GM19467 (cell line): Measurements from ENCODE around the gene CXADR.
"Not testable (repeated sequence)": the region's sequence is repeated elsewhere in the genome, so short reads cannot be mapped to it uniquely, and the experiment has no call there.

Experiments used
- ATAC-seq: cut with Tn5 transposase; IDR thresholded peaks from one replicate; pipeline ENCODE4 v1.9.1; 2021; ENCODE audit warnings: mild to moderate bottlenecking, moderate library complexity; ENCODE audit not compliant: unreplicated experiment

Gene CXADR

DNA sequence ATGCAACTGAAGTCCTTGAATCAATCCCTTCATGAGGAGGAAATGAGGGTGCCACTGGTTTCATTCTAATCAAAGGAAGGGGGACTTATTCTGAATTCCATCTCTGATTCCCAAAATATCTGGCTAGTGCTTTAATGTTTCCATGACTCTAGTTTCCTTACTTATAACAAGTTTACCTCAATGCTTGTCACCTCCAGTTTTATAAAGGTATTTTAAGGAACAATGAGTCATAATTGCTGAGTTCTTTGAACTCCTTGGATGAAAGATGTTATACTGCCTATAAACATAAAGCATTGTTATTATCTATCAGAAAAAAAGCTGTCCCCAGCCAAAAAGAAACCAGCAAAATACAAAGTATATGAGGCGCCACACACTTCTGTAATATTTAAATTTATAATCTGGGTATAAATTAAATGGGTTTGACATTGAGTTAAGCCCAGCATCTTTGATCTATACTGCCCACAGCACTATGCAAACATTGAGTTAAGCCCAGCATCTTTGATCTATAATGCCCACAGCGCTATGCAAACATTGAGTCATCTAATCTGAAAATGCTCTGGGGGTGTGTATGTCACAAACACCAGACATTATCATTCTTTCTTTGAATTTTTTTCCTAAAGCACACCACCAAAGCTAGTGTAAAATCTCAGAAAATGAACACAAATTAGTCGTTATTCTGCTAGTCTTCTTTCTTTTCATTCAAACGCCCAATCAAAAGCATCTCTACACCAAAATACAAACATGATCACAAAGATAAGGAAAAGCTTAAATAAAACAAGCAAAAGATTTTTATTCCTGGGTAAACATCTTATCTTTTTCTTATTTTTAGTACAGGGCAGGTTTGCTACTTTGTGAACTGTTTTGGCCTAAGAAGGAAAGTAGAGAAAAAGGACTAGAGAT, 11.5 kb upstream of the CXADR start:
- ATAC-seq: no peak

DNA sequence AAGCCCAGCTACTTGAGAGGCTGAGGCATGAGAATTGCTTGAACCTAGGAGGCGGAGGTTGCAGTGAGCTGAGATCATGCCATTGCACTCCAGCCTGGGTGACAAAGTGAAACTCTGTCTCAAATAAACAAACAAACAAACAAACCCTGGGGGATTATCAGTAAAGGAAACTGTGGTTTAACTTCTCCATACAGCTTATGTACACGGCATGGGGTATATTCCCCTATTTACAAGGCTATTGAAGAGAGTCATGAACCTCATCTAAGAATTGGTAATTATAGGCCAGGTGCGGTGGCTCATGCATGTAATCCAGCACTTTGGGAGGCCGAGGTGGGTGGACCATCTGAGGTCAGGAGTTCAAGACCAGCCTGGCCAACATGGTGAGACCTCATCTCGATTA, 9.9 kb upstream of the CXADR start:
- not testable (repeated sequence) for ATAC-seq

DNA sequence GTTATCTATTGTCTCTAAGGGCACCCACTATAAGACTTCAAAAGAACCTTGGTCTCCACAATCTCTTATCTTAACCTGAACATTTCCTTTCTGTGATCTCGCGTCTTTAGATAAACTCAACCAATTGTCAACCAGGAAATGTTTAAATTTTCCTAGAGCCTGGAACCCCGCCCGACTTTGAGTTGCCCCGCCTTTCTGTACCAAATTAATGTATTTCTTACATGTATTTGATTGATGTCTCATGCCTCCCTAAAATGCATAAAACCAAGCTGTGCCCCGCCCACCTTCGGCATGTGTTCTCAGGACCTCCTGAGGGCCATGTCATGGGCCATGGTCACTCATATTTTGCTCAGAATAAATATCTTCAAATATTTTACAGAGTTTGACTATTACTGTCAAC, 5.9 kb upstream of the CXADR start:
- no peak for ATAC-seq

DNA sequence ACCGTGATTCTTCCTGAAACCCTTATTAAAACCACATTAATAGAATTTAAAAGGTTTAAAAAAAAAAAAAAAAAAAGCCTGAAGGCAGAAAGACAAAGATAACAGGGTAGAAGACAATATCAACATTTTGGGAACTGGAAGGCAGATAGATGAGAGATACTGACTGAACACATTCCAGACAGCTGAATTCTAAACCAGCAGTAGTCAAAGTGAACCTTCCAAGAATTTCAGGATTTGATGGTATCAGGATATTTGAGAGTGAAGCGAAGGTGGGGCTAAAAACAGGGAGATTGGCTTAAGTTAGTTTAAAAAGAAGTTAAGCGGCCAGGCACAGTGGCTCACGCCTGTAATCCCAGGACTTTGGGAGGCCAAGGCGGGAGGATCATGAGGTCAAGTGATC, 5.3 kb upstream of the CXADR start:
- ATAC-seq: no peak

DNA sequence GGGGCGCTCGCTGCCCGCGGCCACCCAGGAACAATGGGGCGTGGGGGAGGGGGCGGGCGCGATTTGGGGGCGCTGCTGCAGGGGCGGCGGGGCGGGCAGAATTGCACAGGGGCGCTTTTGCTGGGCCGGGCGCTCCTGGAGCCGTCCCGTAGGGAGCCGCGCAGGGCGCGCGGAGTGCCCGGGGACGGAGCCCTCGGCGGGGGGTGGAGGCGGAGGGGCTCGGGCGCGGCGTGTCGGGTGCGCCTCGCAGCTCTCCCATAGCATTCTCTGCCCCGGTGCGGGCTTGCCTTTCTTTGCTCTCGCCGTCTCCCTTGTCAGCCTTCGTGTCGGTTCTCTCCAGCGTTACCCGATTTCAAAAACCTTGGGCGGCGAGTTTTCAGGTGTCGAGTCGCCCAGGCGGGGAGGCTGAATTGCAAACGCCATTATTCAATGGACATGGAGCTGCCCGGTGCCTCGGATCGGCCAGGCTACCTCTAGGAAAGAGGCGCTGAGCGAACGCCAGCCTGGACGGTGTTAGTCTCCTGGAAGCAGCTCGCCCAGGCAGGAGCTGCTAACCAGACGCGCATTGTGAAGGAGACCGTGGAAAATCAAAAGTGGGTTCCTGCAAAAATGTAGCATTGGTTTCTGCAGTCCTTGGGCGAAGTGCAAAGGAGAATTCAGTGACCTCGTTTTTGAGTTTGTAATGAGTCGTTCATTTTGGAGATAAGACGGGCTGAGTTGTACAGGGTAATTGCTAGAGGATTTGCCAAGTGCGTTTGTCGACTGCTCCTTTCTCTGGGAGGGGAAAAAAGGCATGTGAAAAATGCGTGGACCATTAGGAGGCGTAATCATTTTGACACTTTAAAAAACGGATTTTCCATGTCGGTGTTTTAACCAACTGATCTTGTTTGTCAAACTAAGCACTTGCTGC, 626 bp downstream of the CXADR start:
- peak; percentile 10 for ATAC-seq

DNA sequence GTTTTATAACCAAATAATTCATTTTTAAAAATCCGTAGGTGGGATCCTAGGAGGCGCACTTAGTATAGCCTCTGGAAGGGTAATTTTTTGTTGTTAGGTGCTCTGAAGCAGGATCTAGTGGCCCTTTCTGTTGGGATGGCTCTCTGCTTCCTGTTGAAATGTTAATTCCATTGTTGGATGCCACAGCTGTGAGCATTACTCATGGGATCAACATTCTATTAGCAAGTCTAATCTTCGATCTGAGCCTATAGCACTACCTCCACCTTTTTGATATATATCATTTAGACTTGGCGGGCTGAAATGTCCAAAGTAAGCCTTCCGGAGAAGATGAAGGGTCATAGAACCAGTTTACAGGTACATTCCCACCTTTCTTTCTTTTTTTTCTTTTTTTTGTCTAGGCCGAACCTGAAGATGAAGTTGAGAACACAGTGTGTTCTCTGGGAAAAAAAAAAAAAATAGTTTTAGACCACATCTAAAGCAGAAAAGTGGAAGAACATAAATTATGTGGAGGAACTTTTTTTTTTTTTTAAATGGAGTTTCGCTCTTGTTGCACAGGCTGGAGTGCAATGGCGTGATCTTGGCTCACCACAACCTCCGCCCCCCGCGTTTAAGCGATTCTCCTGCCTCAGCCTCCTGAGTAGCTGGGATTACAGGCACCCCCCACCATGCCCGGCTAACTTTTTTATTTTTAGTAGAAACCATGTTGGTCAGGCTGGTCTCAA, 1.4 kb downstream of the CXADR start:
- no peak for ATAC-seq

DNA sequence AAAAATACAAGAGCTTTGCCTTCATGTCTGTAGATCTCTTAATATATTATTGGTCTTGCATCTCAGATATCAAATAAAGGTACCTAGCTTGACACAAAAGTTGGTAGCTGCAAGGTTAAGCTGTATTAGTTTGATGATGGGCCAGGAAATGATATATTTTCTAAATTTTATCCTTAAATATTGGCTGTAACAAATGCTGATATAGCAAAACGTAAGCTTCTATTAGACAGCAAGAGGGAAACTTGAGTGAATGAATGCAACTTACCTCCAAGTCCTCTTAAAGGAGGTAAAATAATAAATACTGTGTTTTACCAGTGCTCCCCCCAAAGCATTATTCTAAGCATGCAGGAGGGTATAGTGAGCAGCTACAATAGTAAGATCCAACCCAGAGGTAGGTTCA, 4.2 kb downstream of the CXADR start:
- ATAC-seq: not testable (repeated sequence)

DNA sequence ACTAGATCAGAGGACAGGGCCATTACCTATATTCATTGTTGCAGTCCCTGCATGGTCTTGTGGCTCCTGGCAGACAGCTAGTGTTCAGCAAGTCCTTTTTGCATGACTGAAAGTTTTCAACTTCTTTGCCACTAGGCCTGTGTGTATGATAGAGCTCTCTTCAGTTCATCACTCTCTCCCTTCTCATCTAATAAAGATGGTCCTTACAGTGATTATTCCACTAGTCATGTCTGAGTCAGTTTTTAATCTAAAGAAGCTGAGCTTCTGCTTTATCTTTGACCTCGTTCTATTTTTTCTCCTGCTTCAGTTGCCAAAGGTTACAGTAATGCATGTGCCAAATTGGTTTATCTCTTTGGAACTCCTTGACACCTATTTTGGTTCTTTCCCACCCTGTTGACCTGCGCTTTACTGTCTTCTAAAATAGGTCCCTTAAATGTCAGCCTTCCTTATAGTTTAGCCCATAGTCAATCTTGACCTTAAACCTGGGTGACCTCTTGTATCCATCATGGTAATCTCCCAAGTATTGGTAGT, 6.4 kb downstream of the CXADR start:
- ATAC-seq: no peak

DNA sequence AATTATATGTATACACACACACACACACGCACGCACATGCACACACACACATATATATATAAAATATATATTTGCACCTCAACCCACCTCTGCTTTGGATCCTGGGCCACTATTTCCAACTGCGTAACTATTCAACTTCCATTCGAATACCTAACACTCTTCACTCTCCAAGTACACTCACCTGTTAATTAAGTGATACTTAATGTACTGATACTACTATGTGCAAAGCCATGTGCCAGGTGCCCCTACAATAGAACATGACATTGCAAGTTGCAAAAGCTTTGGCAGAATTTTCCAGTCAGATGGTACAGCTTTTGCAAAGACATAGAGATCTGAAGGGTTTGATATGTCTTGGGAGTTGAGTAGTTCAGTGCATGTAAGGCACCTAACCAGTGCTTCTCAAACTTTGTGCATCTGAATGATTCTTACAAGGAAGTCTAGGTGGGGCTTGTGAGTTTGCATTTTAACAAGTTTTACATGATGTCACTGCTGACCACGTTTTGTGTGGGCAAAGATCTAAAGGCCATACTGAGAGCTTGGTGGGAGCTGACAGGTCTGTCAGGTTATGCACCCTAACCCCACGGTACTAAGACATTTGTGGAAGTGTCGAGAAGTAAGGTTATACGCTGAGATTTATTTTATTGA, 7.2 kb downstream of the CXADR start:
- no peak for ATAC-seq

DNA sequence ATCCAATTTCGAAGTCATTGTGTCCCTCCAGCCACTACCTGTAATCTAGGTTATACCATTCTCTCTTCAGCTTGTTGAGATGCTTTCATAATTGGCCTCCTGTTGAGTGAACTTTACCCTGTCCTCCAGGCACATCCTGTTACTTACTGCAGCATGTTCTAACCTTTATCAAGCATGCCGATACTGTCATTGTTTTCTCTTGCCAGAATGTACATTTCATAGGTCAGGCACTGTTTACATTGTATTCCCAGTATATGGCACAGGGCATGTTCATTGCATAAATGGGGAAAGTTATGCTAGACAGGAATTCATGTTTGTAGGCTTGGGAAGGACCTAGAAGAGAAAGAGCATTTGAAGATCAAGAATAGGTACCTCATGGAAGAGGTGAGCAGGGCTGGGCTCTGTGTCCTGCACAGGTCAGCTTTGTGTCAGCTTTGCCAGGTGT, 10.2 kb downstream of the CXADR start:
- ATAC-seq: no peak

DNA sequence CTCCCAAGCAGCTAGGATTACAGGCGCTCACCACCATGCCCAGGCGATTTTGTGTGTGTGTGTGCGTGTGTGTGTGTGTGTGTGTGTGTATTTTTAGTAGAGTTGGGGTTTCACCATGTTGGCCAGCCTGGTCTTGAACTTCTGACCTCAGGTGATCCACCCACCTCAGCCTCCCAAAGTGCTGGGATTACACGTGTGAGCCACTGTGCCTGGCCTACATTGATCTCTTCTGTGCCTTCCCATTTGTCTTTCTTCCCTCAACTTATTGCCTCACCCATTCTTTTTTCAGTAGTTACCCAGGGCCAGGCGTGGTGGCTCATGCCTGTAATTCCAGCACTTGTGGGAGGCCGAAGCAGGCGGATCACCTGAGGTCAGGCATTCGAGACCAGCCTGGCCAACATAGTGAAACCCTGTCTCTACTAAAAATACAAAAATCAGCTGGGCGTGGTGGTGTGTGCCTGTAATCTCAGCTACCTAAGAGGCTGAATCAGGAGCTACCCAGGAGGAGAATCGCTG, 11.2 kb downstream of the CXADR start:
- ATAC-seq: not testable (repeated sequence)

DNA sequence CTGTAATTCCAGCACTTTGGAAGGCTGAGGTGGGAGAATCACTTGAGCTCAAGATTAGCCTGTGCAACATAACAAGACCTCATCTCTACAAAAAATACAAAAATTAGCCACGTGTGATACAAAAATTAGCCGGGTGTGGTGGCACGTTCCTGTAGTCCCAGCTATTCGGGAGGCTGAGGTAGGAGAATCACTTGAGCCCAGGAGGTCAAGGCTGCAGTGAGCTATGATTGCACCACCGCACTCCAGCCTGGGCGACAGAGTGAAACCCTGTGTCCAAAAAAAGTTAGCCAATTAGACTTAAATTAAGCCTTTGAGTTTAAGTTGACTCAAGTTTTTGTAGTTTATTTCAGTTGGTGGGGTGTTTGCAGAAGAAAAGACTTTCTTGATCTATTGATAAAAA, 11.8 kb downstream of the CXADR start:
- no peak for ATAC-seq

DNA sequence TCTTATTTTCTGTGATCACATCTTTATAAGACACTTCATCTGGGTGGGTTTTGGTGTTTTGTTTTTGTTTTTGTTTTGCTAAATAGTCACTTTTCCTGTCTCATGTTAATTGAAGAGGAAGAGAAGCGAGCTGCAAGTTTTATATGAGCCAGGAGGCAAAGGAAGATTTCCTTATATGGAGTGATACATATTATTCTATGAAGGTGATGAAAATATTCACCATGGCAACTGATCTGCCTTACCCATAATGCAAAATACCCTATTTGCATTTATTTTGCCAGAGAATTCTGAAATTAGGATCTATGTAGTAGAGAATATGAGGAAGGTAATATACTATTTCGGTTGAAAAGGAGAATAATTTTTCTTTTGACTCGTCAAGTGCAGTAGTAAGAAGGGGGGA, 13.9 kb downstream of the CXADR start:
- no peak for ATAC-seq

DNA sequence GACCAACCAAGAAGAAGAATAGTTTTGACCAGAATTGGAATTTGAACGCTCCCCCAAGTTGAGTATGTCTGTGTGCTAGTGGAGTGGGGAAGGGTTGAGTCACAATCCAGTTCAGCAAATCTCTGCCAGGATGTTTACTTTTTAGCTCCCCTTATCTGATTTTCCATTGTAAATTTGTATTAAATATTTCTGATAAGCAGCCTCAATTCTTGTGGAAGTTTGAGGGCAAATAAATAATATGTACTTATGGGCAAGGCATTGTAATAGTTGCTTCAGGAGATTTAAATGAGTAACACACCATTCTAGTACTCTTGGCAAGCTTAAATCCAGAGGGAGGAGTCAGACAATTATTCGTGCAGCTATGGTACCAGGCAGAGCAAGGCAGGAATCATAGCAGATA, 14.4 kb downstream of the CXADR start:
- ATAC-seq: no peak

DNA sequence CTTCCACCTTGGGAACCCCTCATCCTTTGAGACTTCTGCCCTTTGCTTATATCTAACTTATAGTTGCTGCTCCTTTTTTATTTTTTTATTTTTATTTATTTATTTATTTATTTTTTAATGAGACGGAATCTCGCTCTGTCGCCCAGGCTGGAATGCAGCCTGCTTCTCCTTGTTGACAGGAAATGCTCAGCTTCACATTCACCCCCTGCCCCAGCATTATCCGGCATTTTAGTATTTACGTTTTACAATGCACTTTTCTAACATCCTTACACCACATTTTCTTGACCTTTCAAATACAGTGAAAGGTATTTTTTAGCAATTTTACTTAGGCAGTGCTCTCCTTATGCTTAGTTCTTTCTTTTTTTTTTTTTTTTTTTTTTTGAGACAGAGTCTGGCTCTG, 14.9 kb downstream of the CXADR start:
- no peak for ATAC-seq

DNA sequence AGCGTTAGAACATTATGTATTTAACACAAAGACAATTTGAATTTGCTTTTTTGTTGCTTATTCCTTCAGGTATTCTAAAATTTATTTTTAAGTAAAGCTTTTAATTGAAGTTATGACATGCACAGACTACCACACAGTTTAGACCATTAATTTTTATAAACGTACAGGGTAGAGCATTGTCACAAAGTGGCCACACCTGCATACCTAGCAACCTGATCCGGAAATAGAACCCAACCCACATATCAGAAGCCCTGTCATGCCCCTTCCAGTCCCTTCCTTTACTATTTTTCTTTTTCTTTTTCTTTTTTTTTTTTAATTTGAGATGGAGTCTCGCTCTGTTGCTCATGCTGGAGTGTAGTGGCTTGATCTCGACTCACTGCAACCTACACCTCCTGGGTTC, 16.8 kb downstream of the CXADR start:
- no peak for ATAC-seq

DNA sequence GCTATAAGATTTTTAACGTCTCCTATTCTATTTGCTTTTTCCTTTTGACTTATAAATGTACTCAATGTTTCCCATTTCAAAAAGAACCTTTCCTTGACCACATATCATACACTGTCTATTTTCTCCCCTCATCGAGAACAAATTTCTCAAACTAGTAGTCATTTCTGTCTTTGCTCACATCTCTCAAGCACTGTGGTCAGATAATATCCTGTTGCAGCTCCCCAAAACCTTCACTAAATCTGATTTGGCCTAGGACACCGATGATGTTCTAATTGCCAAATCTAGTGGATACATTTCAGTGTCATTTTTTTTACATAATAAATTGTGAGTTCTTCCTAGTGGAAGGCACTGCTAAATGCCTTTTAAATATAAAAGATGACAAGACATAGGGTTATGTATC, 19.4 kb downstream of the CXADR start:
- no peak for ATAC-seq

DNA sequence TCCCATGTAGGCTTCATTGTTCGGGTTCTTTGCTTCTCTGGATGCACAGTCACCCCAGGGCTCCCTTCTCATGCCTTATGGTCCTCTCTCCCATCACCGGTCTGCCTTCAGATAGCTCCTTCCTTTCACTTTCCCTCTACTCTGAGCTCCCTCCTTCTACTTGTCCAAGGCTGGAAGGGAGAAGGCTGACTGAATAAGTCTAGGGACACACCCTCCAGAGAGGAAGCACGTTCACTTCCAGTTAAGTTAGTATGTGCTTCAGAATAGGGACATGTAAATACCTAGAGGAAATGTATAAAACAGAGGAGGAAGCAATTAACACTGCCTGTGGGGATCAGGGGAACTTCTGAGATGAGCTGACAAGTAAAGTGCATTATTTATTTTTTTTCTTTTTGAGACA, 23.5 kb downstream of the CXADR start:
- ATAC-seq: no peak

DNA sequence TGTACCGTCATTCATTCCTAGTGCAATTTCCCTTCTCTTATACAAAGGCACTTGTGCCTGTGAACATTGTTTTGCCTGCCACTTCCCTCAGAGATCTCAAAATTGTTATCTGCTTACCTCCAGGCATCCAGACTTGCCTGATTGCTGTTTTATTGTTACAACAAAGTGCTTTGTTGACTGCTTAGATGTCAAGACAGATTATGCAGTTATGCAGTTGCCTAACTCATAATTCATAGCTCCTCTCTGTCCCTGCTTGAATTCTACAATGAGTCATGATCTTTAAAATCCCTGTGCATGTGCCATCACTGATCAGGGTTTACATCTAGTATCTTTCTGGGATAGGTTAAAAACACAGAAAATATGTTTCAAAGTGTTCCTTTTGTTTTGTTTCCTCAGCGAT, 24.5 kb downstream of the CXADR start:
- no peak for ATAC-seq

DNA sequence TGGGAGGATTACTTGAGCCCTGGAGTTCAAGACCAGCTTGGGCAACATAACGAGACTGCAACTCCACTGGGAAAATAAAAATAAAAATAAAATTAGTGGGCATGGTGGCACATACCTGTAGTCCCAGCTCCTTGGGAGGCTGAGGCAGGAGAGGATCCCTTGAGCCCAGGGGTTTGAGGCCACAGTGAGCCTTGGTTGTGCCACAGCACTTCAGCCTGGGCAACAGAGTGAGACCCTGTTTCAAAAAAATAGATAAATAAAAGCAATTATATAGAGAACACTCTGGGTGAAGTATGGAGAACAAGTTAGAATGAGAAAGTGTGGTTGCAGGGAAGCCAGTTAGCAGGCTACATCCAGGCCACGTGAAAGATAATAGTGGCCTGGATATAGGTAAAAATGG, 25.7 kb downstream of the CXADR start:
- ATAC-seq: no peak
